Prostate gland (tissue), 2 donors: ENCODE results near the gene RABGGTA. TPM values are rescaled to one million over a fixed set of nuclear protein-coding genes. Genes with fewer than 3 reads are reported as not detected.
"Not testable (repeated sequence)": the region's sequence is repeated elsewhere in the genome, so short reads cannot be mapped to it uniquely, and the experiment has no call there.

Experiments
- DNase-seq: peaks from one replicate; pipeline ENCODE4 v3.0.0-alpha.2; 2019; ENCODE audit warnings: low spot score
- H3K27ac ChIP-seq, 2 donors: fragments of 200-600 bp; sonication (generic); 2 replicates each; pipeline ENCODE4 v1.5.1; 2017 to 2019
- H3K27me3 ChIP-seq: fragments of 200-600 bp; sonication (generic); replicated peaks from 2 replicates; pipeline ENCODE4 v1.5.1; 2019; ENCODE audit not compliant: insufficient read depth
- H3K36me3 ChIP-seq, 2 donors: fragments of 200-600 bp; sonication (generic); 1 replicate in 1 of 2; 2 replicates in 1 of 2; pipeline versions ENCODE4 v1.5.1 to v1.8.1; 2017 to 2019
- H3K4me1 ChIP-seq: fragments of 200-600 bp; sonication (generic); replicated peaks from 2 replicates; pipeline ENCODE4 v1.5.1; 2019
- H3K4me3 ChIP-seq, 2 donors: fragments of 200-600 bp; sonication (generic); 2 replicates each; pipeline ENCODE4 v1.5.1; 2017 to 2019
- H3K9me3 ChIP-seq: fragments of 200-600 bp; sonication (generic); 2 replicates; pipeline ENCODE4 v1.5.1; 2017
- CTCF ChIP-seq, 4 experiments: fragments of 200-600 bp in 2 of 4; fragments of 450-650 bp in 2 of 4; sonication (generic) in 2 of 4; IDR thresholded peaks; 1 replicate in 3 of 4; 2 replicates in 1 of 4; pipeline ENCODE4 v1.5.1; 2016 to 2019; ENCODE audit warnings: antibody characterized with exemption in 4 of 4, mild to moderate bottlenecking in 2 of 4, moderate library complexity in 2 of 4
- POLR2A ChIP-seq: fragments of 450-650 bp; IDR thresholded peaks from one replicate; pipeline ENCODE4 v1.6.1; 2016; ENCODE audit warnings: antibody characterized with exemption, mild to moderate bottlenecking
- POLR2AphosphoS5 ChIP-seq: sonication (generic); formaldehyde crosslinking; IDR thresholded peaks from one replicate; pipeline ENCODE4 v1.6.1; 2017; ENCODE audit warnings: antibody characterized with exemption
- WGBS: methylation state at CpG from one replicate; pipeline ENCODE4 v1.1.5; 2018; 5-methylcytosine and 5-hydroxymethylcytosine counted together
- intact Hi-C: fragments of 100-400 bp; cut with DNase I; formaldehyde crosslinking; loops from one replicate; pipeline ENCODE4 v1.14.2; 2022
- small RNA-seq, 2 donors: library from RNA; depleted of rRNA; stranded (forward); fragments of <200 nt; gene quantifications; one replicate each; pipeline ENCODE3, GENCODE V24; 2016
- total RNA-seq, 2 donors: library from RNA; depleted of rRNA; stranded (reverse); fragments of >200 nt; gene quantifications; one replicate each; pipeline ENCODE4 v1.1.0, GENCODE V29; 2016

The RABGGTA gene
- total RNA-seq, 2 donors from 2014 or later: 45.5 to 63.5 TPM

- DNase-seq: no peak
- no peak for TF ChIP-seq POLR2A
- no peak for TF ChIP-seq CTCF (IDR thresholded peaks at IDR 0.05)
- TF ChIP-seq POLR2AphosphoS5: no peak
- H3K27me3 ChIP-seq: no peaks in the 10 kb centered on the region
- H3K4me1 ChIP-seq: no peaks in the 10 kb centered on the region
- H3K9me3 ChIP-seq: no peaks in the 10 kb centered on the region
- 62% methylated on average over 3 of the region's 3 CpGs for WGBS
- no peak overlapping the region for H3K4me3 ChIP-seq
- H3K36me3 ChIP-seq: no peaks in the 10 kb centered on the region
- intact Hi-C loops: no loop called here
- no peak overlapping the region for H3K27ac ChIP-seq
Observed at GRCh38 chr14:24219521-24219920, 51.9 kb downstream of the RABGGTA start.

- H3K4me1 ChIP-seq: no peaks in the 10 kb centered on the region
- no peaks in the 10 kb centered on the region for H3K27me3 ChIP-seq
- no peak for DNase-seq
- H3K9me3 ChIP-seq: no peaks in the 10 kb centered on the region
- TF ChIP-seq POLR2A (no peak), POLR2AphosphoS5 (no peak)
- H3K4me3 ChIP-seq: no peak overlapping the region
- intact Hi-C loops: no loop called here
- no peak overlapping the region for H3K27ac ChIP-seq
- 91% methylated on average over 4 of the region's 4 CpGs for whole genome bisulfite sequencing
- no peaks in the 10 kb centered on the region for H3K36me3 ChIP-seq
Observed at GRCh38 chr14:24219080-24219479, 52.3 kb downstream of the RABGGTA start.

- H3K27ac ChIP-seq, H3K9me3 ChIP-seq, H3K27me3 ChIP-seq, H3K4me1 ChIP-seq, intact Hi-C loops, H3K4me3 ChIP-seq, DNase-seq, H3K36me3 ChIP-seq: not testable (repeated sequence)
- 95% methylated on average over 1 of the region's 1 CpG for WGBS
Observed at GRCh38 chr14:24216876-24217275, 54.5 kb downstream of the RABGGTA start.

- H3K9me3 ChIP-seq: no peaks in the 10 kb centered on the region
- intact Hi-C loops: no loop called here
- no peak overlapping the region for H3K4me3 ChIP-seq
- 86% methylated on average over 2 of the region's 2 CpGs for WGBS
- H3K36me3 ChIP-seq: no peaks in the 10 kb centered on the region
- H3K4me1 ChIP-seq: no peaks in the 10 kb centered on the region
- peak overlapping the region; percentile 83 to 88 for H3K27ac ChIP-seq
- no peak for DNase-seq
- no peak for TF ChIP-seq POLR2A
- no peak for TF ChIP-seq POLR2AphosphoS5
- TF ChIP-seq CTCF (IDR thresholded peaks at IDR 0.05): no peak
- H3K27me3 ChIP-seq: no peaks in the 10 kb centered on the region
Observed at GRCh38 chr14:24216345-24216699, 55.1 kb downstream of the RABGGTA start.

Small RNA genes lying within 50 kb of the gene (small RNA-seq; reads per million reads assigned to genes)
- 0 reads per million in 2 donors for gene MDP1

Other genes with a start within 250 kb of the RABGGTA start
- gene CARMIL3, start 219.6 kb downstream of the RABGGTA start, total RNA-seq: 1 to 10 TPM in 1 of 2 donors, under 1 TPM in 1; 0.59 to 3.9 TPM
- gene CPNE6, start 200.0 kb downstream of the RABGGTA start, total RNA-seq: 1 to 10 TPM; 1.8 to 8.8 TPM
- 10 to 100 TPM; 15.4 to 21.8 TPM for gene PCK2, start 177.3 kb downstream of the RABGGTA start, total RNA-seq
- gene DCAF11, start 156.8 kb downstream of the RABGGTA start, total RNA-seq: 100 to 1,000 TPM; 111 to 115 TPM
- 1 to 10 TPM; 4.3 to 4.7 TPM for gene NRL, start 156.6 kb downstream of the RABGGTA start, total RNA-seq
- gene FITM1, start 140.9 kb downstream of the RABGGTA start, total RNA-seq: 1 to 10 TPM in 1 of 2 donors, not detected in 1; 2.0 TPM
- 100 to 1,000 TPM in 1 of 2 donors, 10 to 100 TPM in 1; 85.4 to 213 TPM for gene PSME1, start 135.4 kb downstream of the RABGGTA start, total RNA-seq
- gene EMC9, start 130.0 kb downstream of the RABGGTA start, total RNA-seq: 10 to 100 TPM; 13.1 to 13.6 TPM
- 10 to 100 TPM; 34.5 to 89.3 TPM for gene PSME2, start 125.0 kb downstream of the RABGGTA start, total RNA-seq
- gene RNF31, start 124.1 kb downstream of the RABGGTA start, total RNA-seq: 10 to 100 TPM; 73.8 to 76.9 TPM
- 10 to 100 TPM; 61.5 to 82.9 TPM for gene IRF9, start 110.3 kb downstream of the RABGGTA start, total RNA-seq
- 10 to 100 TPM in 1 of 2 donors, 1 to 10 TPM in 1; 5.6 to 25.4 TPM for gene REC8, start 99.5 kb downstream of the RABGGTA start, total RNA-seq
- gene IPO4, start 82.8 kb downstream of the RABGGTA start, total RNA-seq: 10 to 100 TPM; 42.6 to 44.5 TPM
- 100 to 1,000 TPM in 1 of 2 donors, 10 to 100 TPM in 1; 68.9 to 113 TPM for gene TM9SF1, start 76.2 kb downstream of the RABGGTA start, total RNA-seq
- gene TSSK4, start 65.9 kb downstream of the RABGGTA start, total RNA-seq: 1 to 10 TPM in 1 of 2 donors, not detected in 1; 1.2 TPM
- gene CHMP4A, start 58.1 kb downstream of the RABGGTA start, total RNA-seq: 10 to 100 TPM; 61.5 to 66.8 TPM
- 10 to 100 TPM; 19.1 to 25.5 TPM for gene MDP1, start 55.5 kb downstream of the RABGGTA start, total RNA-seq
- 100 to 1,000 TPM; 114 to 185 TPM for gene NEDD8, start 39.2 kb downstream of the RABGGTA start, total RNA-seq
- 100 to 1,000 TPM in 1 of 2 donors, 10 to 100 TPM in 1; 54.5 to 106 TPM for gene GMPR2, start 38.7 kb downstream of the RABGGTA start, total RNA-seq
- 10 to 100 TPM; 65.5 to 66.8 TPM for gene TINF2, start 29.0 kb downstream of the RABGGTA start, total RNA-seq
- gene TGM1, start 8.4 kb downstream of the RABGGTA start, total RNA-seq: 10 to 100 TPM in 1 of 2 donors, 1 to 10 TPM in 1; 6.6 to 11.4 TPM
- 10 to 100 TPM; 16.9 to 74.0 TPM for gene DHRS1, start 28.2 kb upstream of the RABGGTA start, total RNA-seq
- gene NOP9, start 28.3 kb upstream of the RABGGTA start, total RNA-seq: 10 to 100 TPM; 21.2 to 22.9 TPM
- gene CIDEB, start 36.4 kb upstream of the RABGGTA start, total RNA-seq: 10 to 100 TPM in 1 of 2 donors, 1 to 10 TPM in 1; 9.1 to 17.8 TPM
- gene LTB4R2, start 38.5 kb upstream of the RABGGTA start, total RNA-seq: 10 to 100 TPM; 19.5 to 27.3 TPM
- gene LTB4R, start 39.9 kb upstream of the RABGGTA start, total RNA-seq: 10 to 100 TPM; 11.8 to 14.2 TPM
- gene ADCY4, start 63.5 kb upstream of the RABGGTA start, total RNA-seq: 10 to 100 TPM; 19.4 to 28.7 TPM
- gene RIPK3, start 68.4 kb upstream of the RABGGTA start, total RNA-seq: 1 to 10 TPM; 1.9 to 7.6 TPM
- 10 to 100 TPM in 1 of 2 donors, 1 to 10 TPM in 1; 6.3 to 41.1 TPM for gene NFATC4, start 96.6 kb upstream of the RABGGTA start, total RNA-seq
- 10 to 100 TPM; 10.5 to 26.5 TPM for gene NYNRIN, start 127.4 kb upstream of the RABGGTA start, total RNA-seq
- gene CBLN3, start 158.1 kb upstream of the RABGGTA start, total RNA-seq: 10 to 100 TPM in 1 of 2 donors, 1 to 10 TPM in 1; 2.4 to 11.1 TPM
- gene KHNYN, start 158.4 kb upstream of the RABGGTA start, total RNA-seq: 10 to 100 TPM; 57.0 to 91.2 TPM
- 10 to 100 TPM; 49.5 to 64.4 TPM for gene SDR39U1, start 171.2 kb upstream of the RABGGTA start, total RNA-seq
- gene CMA1, start 236.7 kb upstream of the RABGGTA start, total RNA-seq: not detected